Measurements from ENCODE around the gene TMEM119. TPM values are rescaled to one million over a fixed set of nuclear protein-coding genes. Genes with fewer than 3 reads are reported as not detected.
"Not testable (repeated sequence)": the region's sequence is repeated elsewhere in the genome, so short reads cannot be mapped to it uniquely, and the experiment has no call there.

The TMEM119 gene
- total RNA-seq, 1 donor from 2014 or later = 0.47 TPM

- Mint-ChIP-seq H3K4me1 (no peaks in the 10 kb centered on the region), H3K27ac (no peak overlapping the region), H3K27me3 (no peaks in the 10 kb centered on the region), H3K4me3 (no peak overlapping the region), H3K36me3 (ENCODE audit: low read depth) (no peaks in the 10 kb centered on the region), H3K9me3 (no peaks in the 10 kb centered on the region)
- no peak for DNase-seq
- intact Hi-C loops (cut with micrococcal nuclease) = no loop called here
Observed at GRCh38 chr12:108594323-108594903, 3.5 kb downstream of the TMEM119 start.

GRCh38 chr12:108592033-108592909 is 5.6 kb downstream of the TMEM119 start:
- H3K27ac Mint-ChIP-seq = no peak overlapping the region

GRCh38 chr12:108591267-108591980 is 6.5 kb downstream of the TMEM119 start:
- Mint-ChIP-seq H3K9me3 (no peaks in the 10 kb centered on the region), H3K27me3 (no peaks in the 10 kb centered on the region), H3K36me3 (ENCODE audit: low read depth) (no peaks in the 10 kb centered on the region), H3K4me1 (no peaks in the 10 kb centered on the region), H3K27ac (no peak overlapping the region), H3K4me3 (no peak overlapping the region)
- no peak for DNase-seq
- intact Hi-C loops (cut with micrococcal nuclease) = no loop called here

More at GRCh38 chr12:108592033-108592909, 5.6 kb downstream of the TMEM119 start:
- H3K9me3 Mint-ChIP-seq = no peaks in the 10 kb centered on the region
- no peak for DNase-seq
- no peaks in the 10 kb centered on the region for H3K27me3 Mint-ChIP-seq
- H3K4me1 Mint-ChIP-seq = no peaks in the 10 kb centered on the region
- intact Hi-C loops (cut with micrococcal nuclease) = no loop called here
- no peak overlapping the region for H3K4me3 Mint-ChIP-seq
- no peaks in the 10 kb centered on the region for H3K36me3 Mint-ChIP-seq (ENCODE audit: low read depth)

GRCh38 chr12:108590463-108590862 is 7.4 kb downstream of the TMEM119 start:
- H3K4me3 Mint-ChIP-seq; DNase-seq; H3K9me3 Mint-ChIP-seq; H3K27ac Mint-ChIP-seq; H3K27me3 Mint-ChIP-seq; H3K36me3 Mint-ChIP-seq (ENCODE audit: low read depth); intact Hi-C loops (cut with micrococcal nuclease); H3K4me1 Mint-ChIP-seq: not testable (repeated sequence)

- Mint-ChIP-seq H3K4me3 (no peak overlapping the region), H3K4me1 (no peaks in the 10 kb centered on the region), H3K9me3 (no peaks in the 10 kb centered on the region), H3K36me3 (ENCODE audit: low read depth) (no peaks in the 10 kb centered on the region), H3K27ac (no peak overlapping the region), H3K27me3 (peaks cover under 1% of the 10 kb centered on the region)
- no peak for DNase-seq
- intact Hi-C loops (cut with micrococcal nuclease) = no loop called here
Observed at GRCh38 chr12:108589840-108590229, 8.0 kb downstream of the TMEM119 start.

- intact Hi-C loops (cut with micrococcal nuclease) = no loop called here
- no peak overlapping the region for H3K27ac Mint-ChIP-seq
- peaks cover 5% of the 10 kb centered on the region for H3K27me3 Mint-ChIP-seq
- no peaks in the 10 kb centered on the region for H3K9me3 Mint-ChIP-seq
- H3K36me3 Mint-ChIP-seq (ENCODE audit: low read depth) = no peaks in the 10 kb centered on the region
- DNase-seq = no peak
- no peaks in the 10 kb centered on the region for H3K4me1 Mint-ChIP-seq
- H3K4me3 Mint-ChIP-seq = no peak overlapping the region
Observed at GRCh38 chr12:108589028-108589839, 8.7 kb downstream of the TMEM119 start.

- intact Hi-C loops (cut with micrococcal nuclease) = no loop called here
- no peak for DNase-seq
- no peaks in the 10 kb centered on the region for H3K36me3 Mint-ChIP-seq (ENCODE audit: low read depth)
- H3K9me3 Mint-ChIP-seq = no peaks in the 10 kb centered on the region
- no peaks in the 10 kb centered on the region for H3K4me1 Mint-ChIP-seq
- H3K27me3 Mint-ChIP-seq = peaks cover 8% of the 10 kb centered on the region
- no peak overlapping the region for H3K4me3 Mint-ChIP-seq
- H3K27ac Mint-ChIP-seq = no peak overlapping the region
Observed at GRCh38 chr12:108587826-108588225, 10.1 kb downstream of the TMEM119 start.

GRCh38 chr12:108586306-108586705 is 11.6 kb downstream of the TMEM119 start:
- H3K27ac Mint-ChIP-seq = no peak overlapping the region
- intact Hi-C loops (cut with micrococcal nuclease) = no loop called here
- no peaks in the 10 kb centered on the region for H3K36me3 Mint-ChIP-seq (ENCODE audit: low read depth)
- peaks cover 8% of the 10 kb centered on the region for H3K27me3 Mint-ChIP-seq
- H3K9me3 Mint-ChIP-seq = no peaks in the 10 kb centered on the region
- no peaks in the 10 kb centered on the region for H3K4me1 Mint-ChIP-seq
- no peak for DNase-seq
- H3K4me3 Mint-ChIP-seq = no peak overlapping the region

GRCh38 chr12:108585864-108586263 is 12.0 kb downstream of the TMEM119 start:
- no peak for DNase-seq
- Mint-ChIP-seq H3K4me1 (no peaks in the 10 kb centered on the region), H3K27ac (no peak overlapping the region), H3K9me3 (no peaks in the 10 kb centered on the region), H3K36me3 (ENCODE audit: low read depth) (no peaks in the 10 kb centered on the region), H3K27me3 (peaks cover 8% of the 10 kb centered on the region), H3K4me3 (no peak overlapping the region)
- intact Hi-C loops (cut with micrococcal nuclease) = no loop called here

GRCh38 chr12:108584456-108585065 is 13.3 kb downstream of the TMEM119 start:
- Mint-ChIP-seq H3K36me3 (ENCODE audit: low read depth) (no peaks in the 10 kb centered on the region), H3K4me1 (no peaks in the 10 kb centered on the region), H3K27ac (no peak overlapping the region), H3K9me3 (no peaks in the 10 kb centered on the region), H3K4me3 (no peak overlapping the region), H3K27me3 (peaks cover 8% of the 10 kb centered on the region)
- no peak for DNase-seq
- intact Hi-C loops (cut with micrococcal nuclease) = no loop called here

- peaks cover 2% of the 10 kb centered on the region for H3K4me1 Mint-ChIP-seq
- peaks cover 8% of the 10 kb centered on the region for H3K27me3 Mint-ChIP-seq
- intact Hi-C loops (cut with micrococcal nuclease) = no loop called here
- no peak overlapping the region for H3K27ac Mint-ChIP-seq
- H3K4me3 Mint-ChIP-seq = no peak overlapping the region
- no peak for DNase-seq
- no peaks in the 10 kb centered on the region for H3K36me3 Mint-ChIP-seq (ENCODE audit: low read depth)
- peaks cover 3% of the 10 kb centered on the region for H3K9me3 Mint-ChIP-seq
Observed at GRCh38 chr12:108583991-108584390, 13.9 kb downstream of the TMEM119 start.

GRCh38 chr12:108582978-108583770 is 14.7 kb downstream of the TMEM119 start:
- DNase-seq = no peak
- intact Hi-C loops (cut with micrococcal nuclease) = no loop called here
- no peak overlapping the region for H3K4me3 Mint-ChIP-seq
- no peaks in the 10 kb centered on the region for H3K36me3 Mint-ChIP-seq (ENCODE audit: low read depth)
- H3K4me1 Mint-ChIP-seq = peaks cover 6% of the 10 kb centered on the region
- peaks cover 10% of the 10 kb centered on the region for H3K27me3 Mint-ChIP-seq
- peaks cover 11% of the 10 kb centered on the region for H3K9me3 Mint-ChIP-seq
- no peak overlapping the region for H3K27ac Mint-ChIP-seq

- Mint-ChIP-seq H3K36me3 (ENCODE audit: low read depth) (no peaks in the 10 kb centered on the region), H3K4me3 (no peak overlapping the region), H3K27me3 (peaks cover 10% of the 10 kb centered on the region), H3K4me1 (peaks cover 6% of the 10 kb centered on the region), H3K9me3 (peaks cover 12% of the 10 kb centered on the region), H3K27ac (no peak overlapping the region)
- no peak for DNase-seq
- intact Hi-C loops (cut with micrococcal nuclease) = no loop called here
Observed at GRCh38 chr12:108582509-108582908, 15.4 kb downstream of the TMEM119 start.

Data from activated CD4-positive, alpha-beta T cell treated with anti-CD3 and anti-CD28 coated beads, Interleukin-2, amount 10 ng/mL, durations not matched to agents 24 days and 14 days (primary cell).